K562 (cell line): ENCODE results near the gene TPRX2.

Experiments
- CHD7 ChIP-seq: fragments of 200-600 bp; sonication (generic); IDR thresholded peaks from one replicate; pipeline ENCODE4 v1.6.1; 2012; ENCODE audit warnings: mild to moderate bottlenecking, low read depth, low read length, inconsistent platforms
- FOSL1 ChIP-seq: fragments of 200-800 bp; sonication (Bioruptor generic); conservative IDR thresholded peaks from 2 replicates; pipeline ENCODE4 v1.6.1; 2016; ENCODE audit warnings: missing genetic modification characterization, missing compliant biosample characterization
- HNRNPH1 ChIP-seq: fragments of 200-400 bp; formaldehyde crosslinking; optimal IDR thresholded peaks from 2 replicates; pipeline ENCODE3; 2017; ENCODE audit warnings: low read depth, mild to moderate bottlenecking, low read length, moderate library complexity
- MAX ChIP-seq: sonication (generic); formaldehyde crosslinking; IDR thresholded peaks from 2 replicates; pipeline ENCODE4 v1.9.0; 2022; ENCODE audit warnings: mild to moderate bottlenecking, missing genetic modification reagents
- POLR3G ChIP-seq: IDR thresholded peaks from 2 replicates; pipeline ENCODE4 v1.6.1; 2011; ENCODE audit not compliant: insufficient read length, insufficient replicate concordance; ENCODE audit errors: extremely low read depth
- PRMT5 ChIP-seq: sonication (generic); formaldehyde crosslinking; IDR thresholded peaks from 2 replicates; pipeline ENCODE4 v1.5.0; 2020; ENCODE audit warnings: missing genetic modification reagents
- RBFOX2 ChIP-seq: fragments of 200-400 bp; formaldehyde crosslinking; IDR thresholded peaks from 2 replicates; pipeline ENCODE4 v1.6.1; 2017; ENCODE audit warnings: low read depth, mild to moderate bottlenecking, low read length, moderate library complexity
- ZC3H8 ChIP-seq: fragments of 450-650 bp; IDR thresholded peaks from 2 replicates; pipeline ENCODE4 v1.6.1; 2017
- TF ChIP-seq, protein P1 (sequence below): fragments of 450-650 bp; IDR thresholded peaks from 2 replicates; pipeline ENCODE4 v1.6.1; 2016
- TF ChIP-seq, protein P2 (sequence below), 3 experiments: IDR thresholded peaks in 2 of 3; conservative IDR thresholded peaks in 1 of 3; 2 replicates each; pipeline ENCODE4 v1.5.1; 2011 to 2012; ENCODE audit warnings: low read length in 3 of 3, mild to moderate bottlenecking in 3 of 3, control low read depth in 2 of 3, improper control_type of control experiment in 1 of 3, inconsistent platforms in 1 of 3, low read depth in 1 of 3, mixed read lengths in 1 of 3, moderate library complexity in 1 of 3; ENCODE audit not compliant: insufficient read depth in 2 of 3
- TF ChIP-seq, protein P3 (sequence below): fragments of 250-450 bp; sonication (Bioruptor Pico); IDR thresholded peaks from 2 replicates; pipeline ENCODE4 v1.8.0; 2022; ENCODE audit warnings: moderate library complexity, mild to moderate bottlenecking, inconsistent platforms

- TF ChIP-seq CHD7 = no peak
- TF ChIP-seq, protein P1, sequence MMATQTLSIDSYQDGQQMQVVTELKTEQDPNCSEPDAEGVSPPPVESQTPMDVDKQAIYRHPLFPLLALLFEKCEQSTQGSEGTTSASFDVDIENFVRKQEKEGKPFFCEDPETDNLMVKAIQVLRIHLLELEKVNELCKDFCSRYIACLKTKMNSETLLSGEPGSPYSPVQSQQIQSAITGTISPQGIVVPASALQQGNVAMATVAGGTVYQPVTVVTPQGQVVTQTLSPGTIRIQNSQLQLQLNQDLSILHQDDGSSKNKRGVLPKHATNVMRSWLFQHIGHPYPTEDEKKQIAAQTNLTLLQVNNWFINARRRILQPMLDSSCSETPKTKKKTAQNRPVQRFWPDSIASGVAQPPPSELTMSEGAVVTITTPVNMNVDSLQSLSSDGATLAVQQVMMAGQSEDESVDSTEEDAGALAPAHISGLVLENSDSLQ = no peak
- no peak for TF ChIP-seq HNRNPH1
- no peak for TF ChIP-seq POLR3G
- TF ChIP-seq, protein P2, sequence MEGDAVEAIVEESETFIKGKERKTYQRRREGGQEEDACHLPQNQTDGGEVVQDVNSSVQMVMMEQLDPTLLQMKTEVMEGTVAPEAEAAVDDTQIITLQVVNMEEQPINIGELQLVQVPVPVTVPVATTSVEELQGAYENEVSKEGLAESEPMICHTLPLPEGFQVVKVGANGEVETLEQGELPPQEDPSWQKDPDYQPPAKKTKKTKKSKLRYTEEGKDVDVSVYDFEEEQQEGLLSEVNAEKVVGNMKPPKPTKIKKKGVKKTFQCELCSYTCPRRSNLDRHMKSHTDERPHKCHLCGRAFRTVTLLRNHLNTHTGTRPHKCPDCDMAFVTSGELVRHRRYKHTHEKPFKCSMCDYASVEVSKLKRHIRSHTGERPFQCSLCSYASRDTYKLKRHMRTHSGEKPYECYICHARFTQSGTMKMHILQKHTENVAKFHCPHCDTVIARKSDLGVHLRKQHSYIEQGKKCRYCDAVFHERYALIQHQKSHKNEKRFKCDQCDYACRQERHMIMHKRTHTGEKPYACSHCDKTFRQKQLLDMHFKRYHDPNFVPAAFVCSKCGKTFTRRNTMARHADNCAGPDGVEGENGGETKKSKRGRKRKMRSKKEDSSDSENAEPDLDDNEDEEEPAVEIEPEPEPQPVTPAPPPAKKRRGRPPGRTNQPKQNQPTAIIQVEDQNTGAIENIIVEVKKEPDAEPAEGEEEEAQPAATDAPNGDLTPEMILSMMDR (IDR thresholded peaks at IDR 0.05 in 2 of 3, conservative IDR thresholded peaks at IDR 0.05 in 1 of 3; ENCODE audit: insufficient read depth in 2 of 3, low read depth in 1 of 3, low read length in 3 of 3) = no peak
- TF ChIP-seq FOSL1 (tag) = no peak
- TF ChIP-seq RBFOX2 = no peak
- TF ChIP-seq ZC3H8 = no peak
- TF ChIP-seq, protein P3, sequence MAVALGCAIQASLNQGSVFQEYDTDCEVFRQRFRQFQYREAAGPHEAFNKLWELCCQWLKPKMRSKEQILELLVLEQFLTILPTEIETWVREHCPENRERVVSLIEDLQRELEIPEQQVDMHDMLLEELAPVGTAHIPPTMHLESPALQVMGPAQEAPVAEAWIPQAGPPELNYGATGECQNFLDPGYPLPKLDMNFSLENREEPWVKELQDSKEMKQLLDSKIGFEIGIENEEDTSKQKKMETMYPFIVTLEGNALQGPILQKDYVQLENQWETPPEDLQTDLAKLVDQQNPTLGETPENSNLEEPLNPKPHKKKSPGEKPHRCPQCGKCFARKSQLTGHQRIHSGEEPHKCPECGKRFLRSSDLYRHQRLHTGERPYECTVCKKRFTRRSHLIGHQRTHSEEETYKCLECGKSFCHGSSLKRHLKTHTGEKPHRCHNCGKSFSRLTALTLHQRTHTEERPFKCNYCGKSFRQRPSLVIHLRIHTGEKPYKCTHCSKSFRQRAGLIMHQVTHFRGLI (CRISPR knock-in tag) = no peak
- TF ChIP-seq PRMT5 (CRISPR knock-in tag) = no peak
- no peak for TF ChIP-seq MAX (CRISPR knock-in tag)
These were observed 2.6 kb downstream of the TPRX2 start for GRCh38 chr19:47861630-47862029.
